ENCODE results near the gene ATR.

DNA sequence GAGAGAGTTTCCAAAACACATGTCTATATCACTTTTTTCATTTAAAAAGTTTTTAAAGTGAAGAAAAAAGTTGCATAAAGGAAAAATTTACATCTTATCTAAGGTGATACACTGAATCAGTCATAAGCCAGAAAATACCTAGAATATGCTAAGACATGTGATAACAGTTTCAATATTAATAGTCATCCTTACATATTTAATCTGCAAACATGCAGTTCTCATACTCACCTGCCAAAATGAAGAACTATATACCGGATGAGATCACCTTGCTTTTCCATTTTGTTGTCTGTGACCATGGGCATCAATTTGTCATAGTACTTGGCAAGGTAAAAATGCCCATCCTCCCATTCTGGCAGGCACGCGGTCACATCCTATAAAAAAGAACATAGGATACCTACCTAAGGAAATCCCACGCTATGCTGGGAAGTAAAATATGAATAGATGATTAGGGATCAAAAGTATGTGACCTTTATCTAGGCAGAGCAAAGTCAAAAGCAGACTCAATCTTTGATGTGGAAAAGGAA, 93.6 kb downstream of the ATR start:
- TF ChIP-seq GATA2 (IDR thresholded peaks at IDR 0.05; ENCODE audit: low read depth, low read length) (no peak), GATA3 (IDR thresholded peaks at IDR 0.05; ENCODE audit: low read depth, low read length) (no peak)
